ENCODE data around the gene C1orf94.

C1orf94 gene

GRCh38 chr1:34176830-34177603 lies at the start of gene C1orf94:
Gene C1orf94 (plus strand): TSS chr1:34176907. CDS start chr1:34177790, 883 bp downstream.
- no peak for FAIRE-seq

GRCh38 chr1:34127006-34128000 lies 49.4 kb upstream of the C1orf94 start:
- no peak for FAIRE-seq

- no peak for FAIRE-seq
Observed at GRCh38 chr1:34128186-34128889, 48.4 kb upstream of the C1orf94 start.

GRCh38 chr1:34129630-34130029 lies 47.1 kb upstream of the C1orf94 start:
- no peak for FAIRE-seq

- no peak for FAIRE-seq
Observed at GRCh38 chr1:34130306-34130705, 46.4 kb upstream of the C1orf94 start.

- FAIRE-seq = no peak
Observed at GRCh38 chr1:34131396-34132160, 45.1 kb upstream of the C1orf94 start.

GRCh38 chr1:34132161-34132420 lies 44.6 kb upstream of the C1orf94 start:
- FAIRE-seq = no peak

- FAIRE-seq = no peak
Observed at GRCh38 chr1:34137411-34137810, 39.3 kb upstream of the C1orf94 start.

GRCh38 chr1:34140011-34140676 lies 36.6 kb upstream of the C1orf94 start:
- FAIRE-seq = no peak

- FAIRE-seq = no peak
Observed at GRCh38 chr1:34143975-34144374, 32.7 kb upstream of the C1orf94 start.

- no peak for FAIRE-seq
Observed at GRCh38 chr1:34144766-34145165, 31.9 kb upstream of the C1orf94 start.

- FAIRE-seq = no peak
Observed at GRCh38 chr1:34147301-34147700, 29.4 kb upstream of the C1orf94 start.

- no peak for FAIRE-seq
Observed at GRCh38 chr1:34149501-34149900, 27.2 kb upstream of the C1orf94 start.

GRCh38 chr1:34153246-34153645 lies 23.5 kb upstream of the C1orf94 start:
- FAIRE-seq = no peak

GRCh38 chr1:34155860-34156259 lies 20.8 kb upstream of the C1orf94 start:
- no peak for FAIRE-seq

GRCh38 chr1:34156739-34157138 lies 20.0 kb upstream of the C1orf94 start:
- FAIRE-seq = no peak

GRCh38 chr1:34162852-34163766 lies 13.6 kb upstream of the C1orf94 start:
- no peak for FAIRE-seq

- no peak for FAIRE-seq
Observed at GRCh38 chr1:34163792-34164731, 12.6 kb upstream of the C1orf94 start.

GRCh38 chr1:34164771-34165391 lies 11.8 kb upstream of the C1orf94 start, which contains the start of gene CSMD2:
Gene CSMD2 (minus strand): TSS chr1:34165230. CDS start chr1:34165097, 133 bp downstream.
- FAIRE-seq = no peak

Measured in G401.6 (cell line).